ENCODE results near the gene ANXA6. TPM values are rescaled to one million over a fixed set of nuclear protein-coding genes. Genes with fewer than 3 reads are reported as not detected.
A peak's percentile ranks its signal among the peaks of the same experiment; 100 is the strongest.

Gene ANXA6
- total RNA-seq, 1 experiment from 2014 or later = 51.9 TPM

GRCh38 chr5:151156507-151157420 lies 815 bp downstream of the ANXA6 start:
- peak in 1 of 2 experiments; percentile 10 for TF ChIP-seq CTCF (IDR thresholded peaks at IDR 0.05; ENCODE audit: insufficient read depth in 1 of 2, low read depth in 1 of 2, low read length in 1 of 2, severe bottlenecking in 1 of 2, unreplicated experiment in 1 of 2)
- no peaks in the 10 kb centered on the region for H3K27me3 Mint-ChIP-seq (ENCODE audit: insufficient read depth, unreplicated experiment)
- Histone ChIP-seq H3K4me1 (peaks cover 40% of the 10 kb centered on the region), H3K36me3 (ENCODE audit: control insufficient read depth, insufficient read depth, low read length) (no peaks in the 10 kb centered on the region), H3K4me3 (ENCODE audit: low read depth, low read length) (peak overlapping the region; percentile 60), H3K27me3 (replicated peaks; ENCODE audit: control insufficient read depth, insufficient read depth, low read length) (no peaks in the 10 kb centered on the region), H3K9me3 (no peaks in the 10 kb centered on the region)
- no peaks in the 10 kb centered on the region for H3K9me3 Mint-ChIP-seq (ENCODE audit: unreplicated experiment)
- intact Hi-C loops (cut with micrococcal nuclease; ENCODE audit: unreplicated experiment) = loop anchor here (1.0 kb wide), 1 partner anchor 25 kb away; no protein-coding TSS in a partner anchor
- DNase-seq = peak in 1 of 2 experiments; percentile 18
- H3K36me3 Mint-ChIP-seq (ENCODE audit: insufficient read depth, unreplicated experiment) = peaks cover 13% of the 10 kb centered on the region
- no TSS peak for BruUV-seq (replicated peaks)
- ChIA-PET CTCF (interaction anchor here (1.2 to 1.4 kb wide), 3 partner anchors 26 to 159 kb away, joined by 3 to 8 read pairs (median 7); no protein-coding TSS in a partner anchor), POLR2A (interaction anchor here (1.0 to 1.4 kb wide), 2 partner anchors 26 to 30 kb away, joined by 4 to 15 read pairs; no protein-coding TSS in a partner anchor)
- H3K4me1 Mint-ChIP-seq (ENCODE audit: low read depth, unreplicated experiment) = peaks cover 10% of the 10 kb centered on the region
- H3K27ac Mint-ChIP-seq (ENCODE audit: unreplicated experiment) = peak overlapping the region; percentile 69
- peak overlapping the region; percentile 74 for H3K4me3 Mint-ChIP-seq (ENCODE audit: unreplicated experiment)

GRCh38 chr5:151155775-151156506 lies 1.6 kb downstream of the ANXA6 start:
- peak overlapping the region; percentile 74 for H3K4me3 Mint-ChIP-seq (ENCODE audit: unreplicated experiment)
- intact Hi-C loops (cut with micrococcal nuclease; ENCODE audit: unreplicated experiment) = no loop called here
- TF ChIP-seq CTCF (IDR thresholded peaks at IDR 0.05; ENCODE audit: insufficient read depth in 1 of 2, low read depth in 1 of 2, low read length in 1 of 2, severe bottlenecking in 1 of 2, unreplicated experiment in 1 of 2) = no peak

More at GRCh38 chr5:151155775-151156506, 1.6 kb downstream of the ANXA6 start:
- no peak for DNase-seq
- H3K4me1 ChIP-seq = peaks cover 40% of the 10 kb centered on the region
- H3K27me3 Mint-ChIP-seq (ENCODE audit: insufficient read depth, unreplicated experiment) = no peaks in the 10 kb centered on the region
- no TSS peak for BruUV-seq (replicated peaks)
- ChIA-PET CTCF (no interaction called here), POLR2A (no interaction called here)
- no peaks in the 10 kb centered on the region for H3K9me3 ChIP-seq
- H3K4me3 ChIP-seq (ENCODE audit: low read depth, low read length) = no peak overlapping the region
- H3K27me3 ChIP-seq (replicated peaks; ENCODE audit: control insufficient read depth, insufficient read depth, low read length) = no peaks in the 10 kb centered on the region
- peaks cover 10% of the 10 kb centered on the region for H3K4me1 Mint-ChIP-seq (ENCODE audit: low read depth, unreplicated experiment)
- no peaks in the 10 kb centered on the region for H3K36me3 ChIP-seq (ENCODE audit: control insufficient read depth, insufficient read depth, low read length)
- no peaks in the 10 kb centered on the region for H3K9me3 Mint-ChIP-seq (ENCODE audit: unreplicated experiment)
- no peak overlapping the region for H3K27ac Mint-ChIP-seq (ENCODE audit: unreplicated experiment)
- peaks cover 13% of the 10 kb centered on the region for H3K36me3 Mint-ChIP-seq (ENCODE audit: insufficient read depth, unreplicated experiment)
